ENCODE results near the gene KRT2. TPM values are rescaled to one million over a fixed set of nuclear protein-coding genes. Genes with fewer than 3 reads are reported as not detected.

Gene KRT2
- total and polyA plus RNA-seq, 10 of the 15 experiments (the other 5 are each of a cell fraction or from before 2014, with no cell fraction given): 0.08 to 0.12 TPM; not detected in 8

DNA sequence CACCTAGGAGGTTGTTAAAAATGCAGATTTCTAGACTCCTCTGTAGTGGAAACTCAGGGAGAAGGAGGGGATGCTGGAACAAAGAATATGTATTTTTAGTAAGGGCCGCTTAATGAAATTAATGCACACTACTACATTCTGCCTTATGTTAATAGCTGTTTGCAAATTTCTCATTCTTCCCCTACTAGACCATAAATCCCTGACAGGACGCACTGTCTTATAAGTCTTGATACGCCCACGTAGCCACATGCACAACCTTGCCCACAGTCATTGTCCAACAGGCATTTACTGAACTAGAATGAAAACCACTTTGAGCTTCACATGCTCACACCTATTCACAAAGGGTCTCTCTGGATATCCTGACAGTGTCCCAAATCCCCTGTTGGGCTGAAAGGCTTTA is 10.5 kb downstream of the KRT2 start (continued):
- TF ChIP-seq, protein P1, sequence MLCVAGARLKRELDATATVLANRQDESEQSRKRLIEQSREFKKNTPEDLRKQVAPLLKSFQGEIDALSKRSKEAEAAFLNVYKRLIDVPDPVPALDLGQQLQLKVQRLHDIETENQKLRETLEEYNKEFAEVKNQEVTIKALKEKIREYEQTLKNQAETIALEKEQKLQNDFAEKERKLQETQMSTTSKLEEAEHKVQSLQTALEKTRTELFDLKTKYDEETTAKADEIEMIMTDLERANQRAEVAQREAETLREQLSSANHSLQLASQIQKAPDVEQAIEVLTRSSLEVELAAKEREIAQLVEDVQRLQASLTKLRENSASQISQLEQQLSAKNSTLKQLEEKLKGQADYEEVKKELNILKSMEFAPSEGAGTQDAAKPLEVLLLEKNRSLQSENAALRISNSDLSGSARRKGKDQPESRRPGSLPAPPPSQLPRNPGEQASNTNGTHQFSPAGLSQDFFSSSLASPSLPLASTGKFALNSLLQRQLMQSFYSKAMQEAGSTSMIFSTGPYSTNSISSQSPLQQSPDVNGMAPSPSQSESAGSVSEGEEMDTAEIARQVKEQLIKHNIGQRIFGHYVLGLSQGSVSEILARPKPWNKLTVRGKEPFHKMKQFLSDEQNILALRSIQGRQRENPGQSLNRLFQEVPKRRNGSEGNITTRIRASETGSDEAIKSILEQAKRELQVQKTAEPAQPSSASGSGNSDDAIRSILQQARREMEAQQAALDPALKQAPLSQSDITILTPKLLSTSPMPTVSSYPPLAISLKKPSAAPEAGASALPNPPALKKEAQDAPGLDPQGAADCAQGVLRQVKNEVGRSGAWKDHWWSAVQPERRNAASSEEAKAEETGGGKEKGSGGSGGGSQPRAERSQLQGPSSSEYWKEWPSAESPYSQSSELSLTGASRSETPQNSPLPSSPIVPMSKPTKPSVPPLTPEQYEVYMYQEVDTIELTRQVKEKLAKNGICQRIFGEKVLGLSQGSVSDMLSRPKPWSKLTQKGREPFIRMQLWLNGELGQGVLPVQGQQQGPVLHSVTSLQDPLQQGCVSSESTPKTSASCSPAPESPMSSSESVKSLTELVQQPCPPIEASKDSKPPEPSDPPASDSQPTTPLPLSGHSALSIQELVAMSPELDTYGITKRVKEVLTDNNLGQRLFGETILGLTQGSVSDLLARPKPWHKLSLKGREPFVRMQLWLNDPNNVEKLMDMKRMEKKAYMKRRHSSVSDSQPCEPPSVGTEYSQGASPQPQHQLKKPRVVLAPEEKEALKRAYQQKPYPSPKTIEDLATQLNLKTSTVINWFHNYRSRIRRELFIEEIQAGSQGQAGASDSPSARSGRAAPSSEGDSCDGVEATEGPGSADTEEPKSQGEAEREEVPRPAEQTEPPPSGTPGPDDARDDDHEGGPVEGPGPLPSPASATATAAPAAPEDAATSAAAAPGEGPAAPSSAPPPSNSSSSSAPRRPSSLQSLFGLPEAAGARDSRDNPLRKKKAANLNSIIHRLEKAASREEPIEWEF (IDR thresholded peaks at IDR 0.05; ENCODE audit: insufficient replicate concordance, low read depth, low read length): no peak
- no peak for TF ChIP-seq STAT3 (IDR thresholded peaks at IDR 0.05; ENCODE audit: low read depth, low read length)
- no peak for TF ChIP-seq PAX5 (IDR thresholded peaks at IDR 0.05; ENCODE audit: borderline replicate concordance, low read depth, low read length)
- TF ChIP-seq EZH2 (IDR thresholded peaks at IDR 0.05; ENCODE audit: borderline replicate concordance, control insufficient read depth, low read depth, low read length): no peak
- TF ChIP-seq, protein P2, sequence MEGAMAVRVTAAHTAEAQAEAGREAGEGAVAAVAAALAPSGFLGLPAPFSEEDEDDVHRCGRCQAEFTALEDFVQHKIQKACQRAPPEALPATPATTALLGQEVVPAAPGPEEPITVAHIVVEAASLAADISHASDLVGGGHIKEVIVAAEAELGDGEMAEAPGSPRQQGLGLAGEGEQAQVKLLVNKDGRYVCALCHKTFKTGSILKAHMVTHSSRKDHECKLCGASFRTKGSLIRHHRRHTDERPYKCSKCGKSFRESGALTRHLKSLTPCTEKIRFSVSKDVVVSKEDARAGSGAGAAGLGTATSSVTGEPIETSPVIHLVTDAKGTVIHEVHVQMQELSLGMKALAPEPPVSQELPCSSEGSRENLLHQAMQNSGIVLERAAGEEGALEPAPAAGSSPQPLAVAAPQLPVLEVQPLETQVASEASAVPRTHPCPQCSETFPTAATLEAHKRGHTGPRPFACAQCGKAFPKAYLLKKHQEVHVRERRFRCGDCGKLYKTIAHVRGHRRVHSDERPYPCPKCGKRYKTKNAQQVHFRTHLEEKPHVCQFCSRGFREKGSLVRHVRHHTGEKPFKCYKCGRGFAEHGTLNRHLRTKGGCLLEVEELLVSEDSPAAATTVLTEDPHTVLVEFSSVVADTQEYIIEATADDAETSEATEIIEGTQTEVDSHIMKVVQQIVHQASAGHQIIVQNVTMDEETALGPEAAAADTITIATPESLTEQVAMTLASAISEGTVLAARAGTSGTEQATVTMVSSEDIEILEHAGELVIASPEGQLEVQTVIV (IDR thresholded peaks at IDR 0.05; ENCODE audit: borderline replicate concordance, partially characterized antibody): no peak

Data from GM12878 (cell line).